ENCODE measurements around the gene GJA8. TPM values are rescaled to one million over a fixed set of nuclear protein-coding genes. Genes with fewer than 3 reads are reported as not detected.
"Not testable (repeated sequence)": the region's sequence is repeated elsewhere in the genome, so short reads cannot be mapped to it uniquely, and the experiment has no call there.

Gene GJA8
- total RNA-seq, 1 experiment from 2014 or later, result not detected

- DNase-seq (ENCODE audit: low spot score), result no peak
- in situ Hi-C loops (cut with HindIII; ENCODE audit: low sequenced_read_pairs), result no loop called here
Observed at GRCh38 chr1:147919896-147920295, 17.3 kb downstream of the GJA8 start.

GRCh38 chr1:147924813-147925212, 22.2 kb downstream of the GJA8 start:
- DNase-seq (ENCODE audit: low spot score), result no peak
- in situ Hi-C loops (cut with HindIII; ENCODE audit: low sequenced_read_pairs), result no loop called here

- DNase-seq (ENCODE audit: low spot score); in situ Hi-C loops (cut with HindIII; ENCODE audit: low sequenced_read_pairs): not testable (repeated sequence)
Observed at GRCh38 chr1:147927215-147927614, 24.6 kb downstream of the GJA8 start.

GRCh38 chr1:147927689-147928088, 25.1 kb downstream of the GJA8 start:
- in situ Hi-C loops (cut with HindIII; ENCODE audit: low sequenced_read_pairs); DNase-seq (ENCODE audit: low spot score): not testable (repeated sequence)

- in situ Hi-C loops (cut with HindIII; ENCODE audit: low sequenced_read_pairs), result not testable (repeated sequence)
- peak; percentile 95 for DNase-seq (ENCODE audit: low spot score)
Observed at GRCh38 chr1:147928236-147929132, 25.9 kb downstream of the GJA8 start, which contains the start of gene GPR89B. GPR89B (plus strand) TSS chr1:147928420; CDS start chr1:147928537, 117 bp downstream.

- DNase-seq (ENCODE audit: low spot score); in situ Hi-C loops (cut with HindIII; ENCODE audit: low sequenced_read_pairs): not testable (repeated sequence)
Observed at GRCh38 chr1:147931137-147931536, 28.5 kb downstream of the GJA8 start.

- DNase-seq (ENCODE audit: low spot score); in situ Hi-C loops (cut with HindIII; ENCODE audit: low sequenced_read_pairs): not testable (repeated sequence)
Observed at GRCh38 chr1:147935296-147935695, 32.7 kb downstream of the GJA8 start.

GRCh38 chr1:147940456-147940855, 37.9 kb downstream of the GJA8 start:
- DNase-seq (ENCODE audit: low spot score); in situ Hi-C loops (cut with HindIII; ENCODE audit: low sequenced_read_pairs): not testable (repeated sequence)

GRCh38 chr1:147942563-147942962, 40.0 kb downstream of the GJA8 start:
- DNase-seq (ENCODE audit: low spot score); in situ Hi-C loops (cut with HindIII; ENCODE audit: low sequenced_read_pairs): not testable (repeated sequence)

GRCh38 chr1:147949517-147949916, 46.9 kb downstream of the GJA8 start:
- in situ Hi-C loops (cut with HindIII; ENCODE audit: low sequenced_read_pairs); DNase-seq (ENCODE audit: low spot score): not testable (repeated sequence)

Other genes with a start within 250 kb of the GJA8 start
- 25.2 and 25.4 TPM in 2 replicates for gene ACP6, start 232.3 kb upstream of the GJA8 start, total RNA-seq (2014; rRNA removed; shearing (Covaris generic))
- not detected in 2 replicates for gene GJA5, start 142.2 kb upstream of the GJA8 start, total RNA-seq (2014; rRNA removed; shearing (Covaris generic))
- 12.1 and 27.5 TPM in 2 replicates for gene GPR89B, start 25.6 kb downstream of the GJA8 start, total RNA-seq (2014; rRNA removed; shearing (Covaris generic))
- 0.74 and 2.9 TPM in 2 replicates for gene NBPF11, start 249.5 kb downstream of the GJA8 start, total RNA-seq (2014; rRNA removed; shearing (Covaris generic))

Data from G401 (cell line).